Measurements from ENCODE around the gene TMSB4X. TPM values are rescaled to one million over a fixed set of nuclear protein-coding genes. Genes with fewer than 3 reads are reported as not detected.
A peak's percentile ranks its signal among the peaks of the same experiment; 100 is the strongest.

Gene TMSB4X
- total RNA-seq, 4 donors from 2014 or later, result 3,072 to 3,725 (median 3,326) TPM

- intact Hi-C loops (cut with DNase I), result no loop called here
Observed at GRCh38 chrX:12997906-12998687, 23.2 kb downstream of the TMSB4X start.

GRCh38 chrX:12999422-12999821 is 24.5 kb downstream of the TMSB4X start:
- Histone ChIP-seq H3K4me1 (peaks cover 0 to 5% (median 4%) of the 10 kb centered on the region in 4 donors), H3K4me3 (no peak overlapping the region), H3K27me3 (no peaks in the 10 kb centered on the region), H3K27ac (replicated peaks in 1 of 4) (no peak overlapping the region), H3K9me3 (no peaks in the 10 kb centered on the region), H3K36me3 (no peaks in the 10 kb centered on the region)
- DNase-seq (ENCODE audit: extremely low spot score), result no peak
- WGBS, result 63% methylated on average over 9 of the region's 9 CpGs
- intact Hi-C loops (cut with DNase I), result no loop called here
- TF ChIP-seq POLR2A (IDR thresholded peaks at IDR 0.05; ENCODE audit: low read depth), result no peak
- no peak for TF ChIP-seq POLR2AphosphoS5 (IDR thresholded peaks at IDR 0.05)
- no peak for TF ChIP-seq EP300 (IDR thresholded peaks at IDR 0.05)
- TF ChIP-seq CTCF (IDR thresholded peaks at IDR 0.05), result no peak

More at GRCh38 chrX:12997906-12998687, 23.2 kb downstream of the TMSB4X start:
- DNase-seq (ENCODE audit: extremely low spot score), result no peak
- Histone ChIP-seq H3K9me3 (no peaks in the 10 kb centered on the region), H3K27me3 (no peaks in the 10 kb centered on the region), H3K27ac (replicated peaks in 1 of 4) (no peak overlapping the region), H3K4me3 (no peak overlapping the region), H3K36me3 (no peaks in the 10 kb centered on the region), H3K4me1 (peaks cover 4 to 11% (median 5%) of the 10 kb centered on the region in 4 donors)
- no peak for TF ChIP-seq EP300 (IDR thresholded peaks at IDR 0.05)
- no peak for TF ChIP-seq POLR2AphosphoS5 (IDR thresholded peaks at IDR 0.05)
- no peak for TF ChIP-seq POLR2A (IDR thresholded peaks at IDR 0.05; ENCODE audit: low read depth)
- TF ChIP-seq CTCF (IDR thresholded peaks at IDR 0.05), result no peak
- WGBS, result 51% methylated on average over 5 of the region's 5 CpGs

- Histone ChIP-seq H3K36me3 (no peaks in the 10 kb centered on the region), H3K9me3 (no peaks in the 10 kb centered on the region), H3K4me3 (no peak overlapping the region), H3K27ac (replicated peaks in 1 of 4) (peak overlapping the region in 1 of 4 donors; percentile 4), H3K4me1 (peaks cover 0 to 8% (median 4%) of the 10 kb centered on the region in 4 donors), H3K27me3 (no peaks in the 10 kb centered on the region)
- 45% methylated on average over 8 of the region's 8 CpGs for WGBS
- DNase-seq (ENCODE audit: extremely low spot score), result no peak
- TF ChIP-seq EP300 (IDR thresholded peaks at IDR 0.05), result no peak
- no peak for TF ChIP-seq CTCF (IDR thresholded peaks at IDR 0.05)
- no peak for TF ChIP-seq POLR2A (IDR thresholded peaks at IDR 0.05; ENCODE audit: low read depth)
- TF ChIP-seq POLR2AphosphoS5 (IDR thresholded peaks at IDR 0.05), result no peak
- intact Hi-C loops (cut with DNase I), result no loop called here
Observed at GRCh38 chrX:13000301-13000811, 25.4 kb downstream of the TMSB4X start.

- TF ChIP-seq CTCF (IDR thresholded peaks at IDR 0.05) (no peak), POLR2AphosphoS5 (IDR thresholded peaks at IDR 0.05) (no peak), POLR2A (IDR thresholded peaks at IDR 0.05; ENCODE audit: low read depth) (no peak), EP300 (IDR thresholded peaks at IDR 0.05) (no peak)
- no peaks in the 10 kb centered on the region for H3K9me3 ChIP-seq
- H3K27ac ChIP-seq (replicated peaks in 1 of 4), result no peak overlapping the region
- DNase-seq (ENCODE audit: extremely low spot score), result no peak
- H3K27me3 ChIP-seq, result no peaks in the 10 kb centered on the region
- intact Hi-C loops (cut with DNase I), result no loop called here
- no peaks in the 10 kb centered on the region for H3K36me3 ChIP-seq
- 86% methylated on average over 5 of the region's 5 CpGs for WGBS
- no peak overlapping the region for H3K4me3 ChIP-seq
- peaks cover 4 to 15% (median 5%) of the 10 kb centered on the region in 4 donors for H3K4me1 ChIP-seq
Observed at GRCh38 chrX:13001097-13001496, 26.2 kb downstream of the TMSB4X start.
